ENCODE results near the gene TWIST2.

DNA sequence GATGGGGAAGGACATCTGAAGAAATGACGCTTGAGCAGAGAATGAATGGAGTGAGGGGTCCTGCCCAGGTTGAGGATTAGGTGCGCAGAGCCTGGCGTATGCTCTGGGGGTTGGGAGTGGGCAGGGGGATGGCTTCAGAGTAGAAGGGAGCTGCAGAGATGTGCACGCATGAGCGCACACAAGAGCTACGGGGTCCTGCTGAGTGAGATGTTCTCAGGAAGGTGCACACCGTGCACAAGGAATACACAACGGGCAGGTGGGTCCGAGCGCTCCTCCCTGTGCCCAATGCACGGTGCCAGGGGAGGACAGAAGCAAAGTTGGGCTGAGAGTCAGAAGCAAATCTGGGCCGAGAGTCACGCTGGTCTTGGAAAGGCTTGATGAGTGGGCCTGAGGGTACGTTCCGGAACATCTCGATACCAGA is 25.5 kb downstream of the TWIST2 start:
- TF ChIP-seq, protein P1, sequence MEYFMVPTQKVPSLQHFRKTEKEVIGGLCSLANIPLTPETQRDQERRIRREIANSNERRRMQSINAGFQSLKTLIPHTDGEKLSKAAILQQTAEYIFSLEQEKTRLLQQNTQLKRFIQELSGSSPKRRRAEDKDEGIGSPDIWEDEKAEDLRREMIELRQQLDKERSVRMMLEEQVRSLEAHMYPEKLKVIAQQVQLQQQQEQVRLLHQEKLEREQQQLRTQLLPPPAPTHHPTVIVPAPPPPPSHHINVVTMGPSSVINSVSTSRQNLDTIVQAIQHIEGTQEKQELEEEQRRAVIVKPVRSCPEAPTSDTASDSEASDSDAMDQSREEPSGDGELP (CRISPR knock-in tag; IDR thresholded peaks at IDR 0.05; ENCODE audit: borderline replicate concordance): no peak
- TF ChIP-seq MYBL2 (IDR thresholded peaks at IDR 0.05; ENCODE audit: low read depth) (no peak), MYBL2 (CRISPR knock-in tag; IDR thresholded peaks at IDR 0.05; ENCODE audit: borderline replicate concordance) (no peak), ZNF324 (CRISPR knock-in tag; IDR thresholded peaks at IDR 0.05) (no peak), KDM2B (CRISPR knock-in tag; IDR thresholded peaks at IDR 0.05) (no peak)
- TF ChIP-seq, protein P2, sequence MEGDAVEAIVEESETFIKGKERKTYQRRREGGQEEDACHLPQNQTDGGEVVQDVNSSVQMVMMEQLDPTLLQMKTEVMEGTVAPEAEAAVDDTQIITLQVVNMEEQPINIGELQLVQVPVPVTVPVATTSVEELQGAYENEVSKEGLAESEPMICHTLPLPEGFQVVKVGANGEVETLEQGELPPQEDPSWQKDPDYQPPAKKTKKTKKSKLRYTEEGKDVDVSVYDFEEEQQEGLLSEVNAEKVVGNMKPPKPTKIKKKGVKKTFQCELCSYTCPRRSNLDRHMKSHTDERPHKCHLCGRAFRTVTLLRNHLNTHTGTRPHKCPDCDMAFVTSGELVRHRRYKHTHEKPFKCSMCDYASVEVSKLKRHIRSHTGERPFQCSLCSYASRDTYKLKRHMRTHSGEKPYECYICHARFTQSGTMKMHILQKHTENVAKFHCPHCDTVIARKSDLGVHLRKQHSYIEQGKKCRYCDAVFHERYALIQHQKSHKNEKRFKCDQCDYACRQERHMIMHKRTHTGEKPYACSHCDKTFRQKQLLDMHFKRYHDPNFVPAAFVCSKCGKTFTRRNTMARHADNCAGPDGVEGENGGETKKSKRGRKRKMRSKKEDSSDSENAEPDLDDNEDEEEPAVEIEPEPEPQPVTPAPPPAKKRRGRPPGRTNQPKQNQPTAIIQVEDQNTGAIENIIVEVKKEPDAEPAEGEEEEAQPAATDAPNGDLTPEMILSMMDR (IDR thresholded peaks at IDR 0.05 in 2 of 3, conservative IDR thresholded peaks at IDR 0.05 in 1 of 3; ENCODE audit: insufficient read depth in 2 of 3, low read depth in 1 of 3, low read length in 3 of 3): no peak

Data from K562 (cell line).